ENCODE measurements around the gene ANKMY1. TPM values are rescaled to one million over a fixed set of nuclear protein-coding genes. Genes with fewer than 3 reads are reported as not detected.

Gene ANKMY1, protein sequence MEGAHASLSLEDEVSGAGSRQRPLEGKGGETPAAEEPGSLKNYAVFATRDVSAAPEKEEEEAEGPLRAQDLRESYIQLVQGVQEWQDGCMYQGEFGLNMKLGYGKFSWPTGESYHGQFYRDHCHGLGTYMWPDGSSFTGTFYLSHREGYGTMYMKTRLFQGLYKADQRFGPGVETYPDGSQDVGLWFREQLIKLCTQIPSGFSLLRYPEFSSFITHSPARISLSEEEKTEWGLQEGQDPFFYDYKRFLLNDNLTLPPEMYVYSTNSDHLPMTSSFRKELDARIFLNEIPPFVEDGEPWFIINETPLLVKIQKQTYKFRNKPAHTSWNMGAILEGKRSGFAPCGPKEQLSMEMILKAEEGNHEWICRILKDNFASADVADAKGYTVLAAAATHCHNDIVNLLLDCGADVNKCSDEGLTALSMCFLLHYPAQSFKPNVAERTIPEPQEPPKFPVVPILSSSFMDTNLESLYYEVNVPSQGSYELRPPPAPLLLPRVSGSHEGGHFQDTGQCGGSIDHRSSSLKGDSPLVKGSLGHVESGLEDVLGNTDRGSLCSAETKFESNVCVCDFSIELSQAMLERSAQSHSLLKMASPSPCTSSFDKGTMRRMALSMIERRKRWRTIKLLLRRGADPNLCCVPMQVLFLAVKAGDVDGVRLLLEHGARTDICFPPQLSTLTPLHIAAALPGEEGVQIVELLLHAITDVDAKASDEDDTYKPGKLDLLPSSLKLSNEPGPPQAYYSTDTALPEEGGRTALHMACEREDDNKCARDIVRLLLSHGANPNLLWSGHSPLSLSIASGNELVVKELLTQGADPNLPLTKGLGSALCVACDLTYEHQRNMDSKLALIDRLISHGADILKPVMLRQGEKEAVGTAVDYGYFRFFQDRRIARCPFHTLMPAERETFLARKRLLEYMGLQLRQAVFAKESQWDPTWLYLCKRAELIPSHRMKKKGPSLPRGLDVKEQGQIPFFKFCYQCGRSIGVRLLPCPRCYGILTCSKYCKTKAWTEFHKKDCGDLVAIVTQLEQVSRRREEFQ
- polyA plus RNA-seq, result 18.4 TPM

DNA sequence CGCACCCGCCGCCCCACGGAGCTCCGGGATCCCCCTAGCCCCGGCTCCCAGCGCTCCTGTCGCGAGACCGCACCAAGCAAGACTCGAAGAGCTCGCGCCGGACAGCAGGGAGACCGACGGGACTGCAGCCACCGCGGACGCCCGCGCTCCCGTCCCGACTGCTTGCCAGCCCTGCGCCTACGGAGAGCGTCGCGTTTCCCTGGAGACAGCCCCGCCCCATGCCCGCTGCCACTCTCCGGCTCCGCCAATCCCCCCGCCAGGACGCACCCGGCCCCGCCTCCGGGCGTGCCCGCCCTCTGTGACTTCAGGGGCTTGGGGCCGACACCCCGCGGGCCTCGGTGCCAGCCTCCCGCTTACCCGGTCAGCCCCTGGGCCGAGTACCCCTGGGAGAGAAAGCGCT is at the start of gene ANKMY1:
Gene ANKMY1, minus strand, starts transcription at position 181 of the 400 bp plus-strand sequence. CDS start 653 bp downstream, outside the sequence.
- no peaks in the 10 kb centered on the region for H3K9me3 Mint-ChIP-seq
- H3K4me1 Mint-ChIP-seq, result peaks cover 33 to 37% (median 36%) of the 10 kb centered on the region in 3 donors
- H3K36me3 Mint-ChIP-seq, result no peaks in the 10 kb centered on the region
- peak within 1 kb of the TSS; percentile 60 to 98 (median 82) for H3K4me3 Mint-ChIP-seq
- peak within 1 kb of the TSS in 2 of 3 donors; percentile 35 to 99 for H3K27ac Mint-ChIP-seq
- peaks cover 4% of the 10 kb centered on the region for H3K27me3 Mint-ChIP-seq

DNA sequence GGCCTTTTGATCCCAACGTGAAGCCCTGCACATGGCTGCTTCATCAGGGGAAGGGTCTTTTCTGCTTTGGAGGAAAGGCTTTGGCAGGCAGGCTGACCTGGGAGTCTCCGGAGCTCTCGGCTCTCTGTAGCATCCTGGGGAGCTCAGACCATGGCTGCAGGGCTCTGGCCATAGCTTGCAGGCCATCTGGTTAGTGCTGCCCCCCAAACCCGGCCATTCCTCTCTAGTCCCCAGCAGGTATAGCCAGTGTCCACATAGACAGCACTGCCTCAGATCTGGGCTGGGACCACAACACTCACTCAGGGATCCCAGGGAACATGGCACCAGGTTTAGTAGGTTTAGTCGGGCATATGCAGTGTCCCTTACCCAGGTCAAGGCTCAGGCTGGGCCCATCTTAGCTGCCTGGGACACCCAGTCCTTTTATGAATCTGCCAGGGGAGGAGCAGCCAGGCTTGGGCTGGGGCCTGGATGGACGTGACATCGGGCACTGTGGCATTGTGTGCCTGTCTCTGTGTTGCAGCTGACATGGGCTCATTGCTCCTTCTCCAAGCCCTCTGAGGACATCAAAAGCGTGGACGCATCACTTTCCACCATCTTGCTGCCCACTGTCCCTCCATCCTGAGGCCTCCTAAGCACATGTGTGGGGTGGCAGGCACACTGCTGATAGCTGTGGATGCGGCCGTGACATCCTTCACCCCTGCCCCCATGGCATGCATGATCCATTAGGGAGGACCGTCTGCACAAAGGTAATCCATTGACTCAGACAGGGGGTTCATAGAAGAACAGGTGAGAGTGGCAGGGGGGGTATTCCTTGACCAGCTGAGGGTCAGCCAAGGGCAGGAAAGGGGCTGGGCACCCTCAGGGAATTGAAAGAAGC is 48.3 kb upstream of the ANKMY1 start:
- Mint-ChIP-seq H3K9me3 (no peaks in the 10 kb centered on the region), H3K36me3 (peaks cover 1% of the 10 kb centered on the region), H3K4me3 (no peak overlapping the region), H3K27me3 (no peaks in the 10 kb centered on the region), H3K27ac (peak overlapping the region in 1 of 3 donors; percentile 69), H3K4me1 (no peaks in the 10 kb centered on the region)

DNA sequence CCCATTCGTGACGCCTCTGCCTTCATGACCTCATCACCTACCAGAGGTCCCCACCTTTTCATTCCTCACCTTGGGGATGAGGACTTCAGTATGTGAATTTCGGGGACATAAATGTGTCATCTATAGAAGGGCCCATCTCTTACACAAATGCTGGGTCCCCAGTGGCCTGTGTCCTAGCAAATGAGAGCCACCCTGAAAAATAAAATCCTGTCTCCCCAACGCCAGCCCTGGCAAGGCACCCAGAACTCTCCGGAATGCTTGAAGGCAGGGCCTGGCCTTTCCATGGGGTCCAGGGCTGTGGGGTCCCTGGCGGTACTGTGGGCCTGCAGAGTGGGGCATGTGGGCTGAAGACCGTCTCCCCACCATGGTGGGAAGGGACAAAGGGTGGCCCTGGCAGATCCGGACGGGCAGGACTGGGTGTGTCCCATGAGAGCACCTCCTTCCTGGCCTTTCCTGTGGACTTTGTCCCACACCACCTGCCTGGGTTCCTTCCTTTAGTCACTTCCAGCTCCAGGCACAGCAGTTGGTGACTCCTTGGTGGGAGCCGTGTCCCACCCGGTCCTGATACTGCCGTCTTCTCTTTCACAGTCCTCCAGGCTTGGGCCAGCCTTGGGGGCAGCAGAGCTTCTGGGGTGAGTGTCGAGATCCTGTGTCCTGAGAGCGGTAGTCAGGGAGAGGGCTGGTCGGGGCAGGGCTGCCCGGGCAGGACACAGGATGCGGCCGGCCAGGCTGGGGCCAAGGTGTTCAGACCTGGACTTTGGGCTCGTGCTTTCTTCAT is 47.3 kb upstream of the ANKMY1 start:
- Mint-ChIP-seq H3K27me3 (no peaks in the 10 kb centered on the region), H3K27ac (peak overlapping the region in 1 of 3 donors; percentile 69), H3K36me3 (peaks cover 1% of the 10 kb centered on the region), H3K4me1 (no peaks in the 10 kb centered on the region), H3K9me3 (no peaks in the 10 kb centered on the region), H3K4me3 (no peak overlapping the region)

DNA sequence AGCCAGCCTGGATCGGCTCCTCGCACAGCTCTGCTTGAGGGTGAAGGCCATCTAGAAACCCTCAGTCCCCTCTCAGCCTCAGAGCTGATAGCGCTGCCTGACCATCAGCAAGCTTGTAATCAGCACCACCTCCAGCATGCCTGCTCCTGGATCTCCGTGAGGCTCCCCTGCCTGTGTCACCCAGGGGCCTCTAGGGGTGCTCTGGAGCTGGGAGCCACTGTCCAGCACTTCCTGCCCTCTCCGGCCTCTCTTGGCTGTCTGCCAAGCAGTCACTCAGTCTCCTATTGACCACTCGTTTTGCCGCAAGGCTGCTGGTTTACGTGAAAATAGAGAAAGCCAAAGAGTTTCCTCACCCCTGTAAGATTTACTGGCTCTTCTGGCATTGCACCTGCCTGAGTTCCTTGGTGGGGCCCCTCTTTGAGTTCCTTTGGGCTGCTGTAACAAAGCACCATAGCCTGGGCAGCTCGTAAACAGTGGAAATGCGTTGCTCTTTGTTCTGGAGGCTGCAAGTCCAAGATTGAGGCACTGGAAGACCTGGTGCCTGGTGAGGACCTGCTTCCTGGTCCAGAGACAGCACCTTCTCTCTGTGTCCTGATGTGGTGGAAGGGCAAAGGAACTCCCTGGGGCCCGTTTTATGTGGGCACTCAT is 46.6 kb upstream of the ANKMY1 start:
- peak overlapping the region in 1 of 3 donors; percentile 53 for H3K27ac Mint-ChIP-seq
- peaks cover 1% of the 10 kb centered on the region for H3K36me3 Mint-ChIP-seq
- H3K4me3 Mint-ChIP-seq, result no peak overlapping the region
- no peaks in the 10 kb centered on the region for H3K4me1 Mint-ChIP-seq
- no peaks in the 10 kb centered on the region for H3K9me3 Mint-ChIP-seq
- no peaks in the 10 kb centered on the region for H3K27me3 Mint-ChIP-seq

DNA sequence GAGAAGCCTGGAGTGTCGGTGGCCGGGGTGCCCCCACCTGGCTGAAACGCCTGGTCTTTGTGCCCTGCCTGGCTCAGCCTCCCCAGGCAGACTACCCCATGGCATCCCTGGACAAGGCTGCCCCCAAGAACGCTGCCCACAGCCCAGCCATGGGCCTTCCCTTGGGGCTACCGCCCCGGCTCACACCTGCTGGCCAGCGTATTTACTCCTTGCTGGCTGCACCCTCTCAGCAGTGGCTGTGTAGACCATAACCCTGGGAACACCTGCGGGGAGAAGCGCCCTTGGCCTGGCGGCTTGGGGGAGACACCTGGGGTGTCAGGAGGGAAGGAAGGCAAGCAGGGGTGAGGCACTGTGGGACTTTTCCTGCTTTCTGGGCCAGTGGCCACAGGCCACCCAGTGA is 46.1 kb upstream of the ANKMY1 start:
- Mint-ChIP-seq H3K36me3 (peaks cover 1% of the 10 kb centered on the region), H3K4me1 (no peaks in the 10 kb centered on the region), H3K27me3 (no peaks in the 10 kb centered on the region), H3K27ac (no peak overlapping the region), H3K4me3 (no peak overlapping the region), H3K9me3 (no peaks in the 10 kb centered on the region)

DNA sequence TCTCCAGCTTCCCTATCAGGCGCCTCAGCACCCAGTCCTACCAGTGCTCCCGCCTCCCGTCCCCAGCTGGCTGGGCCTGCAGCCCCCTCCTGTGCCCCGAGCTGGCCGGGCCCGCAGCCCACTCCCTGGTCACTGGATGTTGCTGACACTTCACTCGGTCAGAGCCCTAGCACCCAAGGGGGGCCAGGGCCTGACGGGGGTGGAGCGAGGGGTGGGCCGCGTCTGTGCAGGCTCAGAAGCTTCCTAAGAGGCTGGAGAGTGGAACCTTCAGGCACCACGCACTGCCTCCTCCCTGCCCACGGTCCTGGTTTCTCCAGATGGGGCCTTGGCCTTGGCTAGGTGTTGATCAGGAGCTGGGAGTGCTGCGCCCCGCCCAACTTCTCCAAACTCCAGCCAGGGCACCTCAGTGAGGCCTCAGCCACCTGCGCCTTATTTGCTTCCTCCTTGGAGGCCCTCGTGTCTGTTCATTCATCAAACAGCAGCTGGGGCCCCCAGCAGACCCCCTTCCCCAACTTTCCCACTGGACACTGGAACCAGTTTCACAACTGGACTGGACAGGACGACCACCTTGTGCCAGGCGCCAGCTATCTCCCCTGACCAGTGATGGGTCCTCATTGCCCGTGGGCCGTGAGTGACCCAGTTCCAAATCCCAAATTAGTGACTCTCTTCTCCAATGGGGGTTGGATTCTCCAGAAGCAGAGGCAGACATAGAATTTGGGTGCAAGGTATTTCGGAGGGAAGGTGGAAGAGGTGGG is 45.5 kb upstream of the ANKMY1 start:
- Mint-ChIP-seq H3K4me3 (no peak overlapping the region), H3K27me3 (no peaks in the 10 kb centered on the region), H3K9me3 (no peaks in the 10 kb centered on the region), H3K4me1 (no peaks in the 10 kb centered on the region), H3K36me3 (peaks cover 1% of the 10 kb centered on the region), H3K27ac (no peak overlapping the region)

DNA sequence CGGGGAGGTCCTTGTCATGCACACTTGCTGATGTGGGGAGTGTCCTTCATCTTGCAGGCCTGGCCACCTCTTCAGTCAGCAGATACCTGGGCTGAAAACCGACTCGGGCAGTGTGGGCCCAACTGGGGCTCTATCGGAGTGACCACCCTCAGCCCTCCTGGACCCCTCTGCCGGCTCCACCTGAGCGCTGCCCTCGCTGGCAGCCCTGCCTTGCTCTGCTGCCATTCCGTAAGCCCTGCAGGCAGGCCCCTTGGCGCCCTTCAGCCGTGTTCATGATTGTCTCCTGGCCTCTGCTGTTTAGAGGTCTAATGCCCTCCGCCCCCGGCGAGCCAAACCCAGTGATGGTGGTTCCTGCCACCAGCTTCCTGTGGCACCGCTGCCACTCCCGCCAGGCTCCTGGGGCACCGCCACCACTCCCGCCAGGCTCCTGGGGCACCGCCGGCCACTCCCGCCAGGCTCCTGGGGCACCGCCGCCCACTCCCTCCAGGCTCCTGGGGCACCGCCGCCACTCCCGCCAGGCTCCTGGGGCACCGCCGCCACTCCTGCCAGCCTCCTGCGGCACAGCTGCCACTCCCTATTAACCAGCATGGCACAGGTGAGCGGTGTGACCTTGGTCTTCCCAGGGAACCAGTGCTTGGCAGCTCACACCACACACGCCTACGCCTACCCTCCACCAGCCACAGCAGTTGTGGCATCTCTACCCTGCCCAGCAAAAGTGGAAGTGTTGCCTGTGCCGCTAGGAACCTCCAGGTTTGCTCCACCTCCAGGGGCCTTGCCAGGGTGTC is 44.7 kb upstream of the ANKMY1 start:
- Mint-ChIP-seq H3K4me3 (no peak overlapping the region), H3K27ac (no peak overlapping the region), H3K4me1 (no peaks in the 10 kb centered on the region), H3K9me3 (no peaks in the 10 kb centered on the region), H3K27me3 (no peaks in the 10 kb centered on the region), H3K36me3 (peaks cover 1% of the 10 kb centered on the region)

DNA sequence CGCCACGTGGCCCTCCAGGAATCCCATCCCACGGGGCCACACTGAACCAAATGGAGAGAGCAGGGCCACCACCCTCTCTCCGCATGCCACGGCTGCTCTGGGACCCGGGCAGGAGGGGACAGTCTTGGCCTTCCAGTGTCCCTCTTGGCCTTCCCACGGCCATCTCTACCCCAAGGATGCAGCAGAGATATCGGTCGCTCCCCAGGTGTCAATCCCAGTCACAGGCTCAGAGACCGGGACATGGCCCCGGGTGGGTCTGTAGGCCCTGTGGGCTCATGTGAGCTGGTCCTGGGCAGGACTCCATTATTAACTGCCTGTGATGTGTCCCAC is 44.0 kb upstream of the ANKMY1 start:
- H3K27me3 Mint-ChIP-seq, result no peaks in the 10 kb centered on the region
- no peaks in the 10 kb centered on the region for H3K9me3 Mint-ChIP-seq
- H3K27ac Mint-ChIP-seq, result no peak overlapping the region
- H3K36me3 Mint-ChIP-seq, result peaks cover 1% of the 10 kb centered on the region
- H3K4me1 Mint-ChIP-seq, result no peaks in the 10 kb centered on the region
- no peak overlapping the region for H3K4me3 Mint-ChIP-seq

DNA sequence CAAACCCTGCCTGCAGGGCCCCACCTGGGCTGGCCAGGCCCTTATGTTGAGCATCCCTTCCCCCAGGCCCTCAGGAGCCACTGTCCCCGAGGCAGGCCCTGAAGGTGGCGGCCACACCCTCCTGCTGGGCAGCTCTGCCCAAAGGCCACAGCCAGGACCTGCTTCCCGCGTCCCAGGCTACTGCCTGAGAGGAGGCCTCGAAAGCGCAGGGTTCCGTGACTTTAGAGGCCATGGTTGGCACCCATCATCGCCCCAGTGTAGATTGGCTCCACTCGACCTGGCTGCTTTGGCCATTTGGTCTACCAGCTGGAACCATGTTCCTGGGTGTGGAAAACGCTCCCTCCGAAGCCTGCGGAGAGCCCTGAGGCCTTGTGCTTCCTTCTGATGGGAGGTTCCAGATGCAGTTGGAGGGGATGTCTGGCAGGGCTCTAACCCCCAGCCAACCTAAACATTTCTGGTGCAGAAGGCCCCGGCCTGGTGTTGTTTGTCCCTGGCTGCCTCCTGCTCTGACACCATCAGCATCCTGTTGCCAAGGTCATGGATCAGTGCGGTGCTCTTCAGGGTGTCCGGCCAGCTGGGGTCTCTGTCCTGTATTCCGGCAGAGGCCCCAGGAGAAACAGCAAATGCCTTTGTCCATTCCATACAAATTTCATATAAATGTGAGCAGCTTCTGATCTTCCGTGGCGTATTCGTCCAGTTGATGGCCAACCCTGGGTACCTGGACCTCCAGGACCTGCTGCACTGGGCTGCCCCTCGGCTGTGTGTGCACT is 43.5 kb upstream of the ANKMY1 start:
- H3K4me3 Mint-ChIP-seq, result no peak overlapping the region
- no peaks in the 10 kb centered on the region for H3K9me3 Mint-ChIP-seq
- no peak overlapping the region for H3K27ac Mint-ChIP-seq
- H3K36me3 Mint-ChIP-seq, result peaks cover 1% of the 10 kb centered on the region
- no peaks in the 10 kb centered on the region for H3K4me1 Mint-ChIP-seq
- no peaks in the 10 kb centered on the region for H3K27me3 Mint-ChIP-seq

DNA sequence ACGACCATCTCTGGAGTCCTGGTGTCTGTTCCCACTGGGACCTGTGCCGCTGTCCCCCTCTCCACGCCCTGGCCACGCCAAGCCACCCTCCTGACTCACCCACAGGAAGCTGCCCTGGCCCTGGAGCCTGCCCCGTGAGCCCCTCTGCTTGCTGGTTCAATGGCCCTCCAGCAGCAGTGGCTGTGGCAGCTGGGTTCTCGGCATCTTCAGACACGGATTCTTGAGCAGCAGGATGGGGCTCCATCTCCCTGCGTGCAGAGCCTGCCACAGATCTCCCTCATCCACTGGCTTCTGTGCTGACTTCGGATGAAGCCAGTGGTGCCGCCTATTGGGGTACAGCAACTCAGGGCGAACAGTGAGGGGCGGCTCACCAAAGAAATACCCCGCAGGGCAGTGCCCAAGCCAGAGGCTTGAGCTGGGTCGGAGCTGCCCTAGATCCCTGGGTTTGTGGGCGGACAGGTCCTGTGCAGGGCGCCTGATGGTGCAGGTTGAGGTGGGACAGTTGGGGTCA is 42.7 kb upstream of the ANKMY1 start:
- Mint-ChIP-seq H3K27me3 (no peaks in the 10 kb centered on the region), H3K27ac (no peak overlapping the region), H3K36me3 (peaks cover 1% of the 10 kb centered on the region), H3K9me3 (no peaks in the 10 kb centered on the region), H3K4me3 (no peak overlapping the region), H3K4me1 (no peaks in the 10 kb centered on the region)

DNA sequence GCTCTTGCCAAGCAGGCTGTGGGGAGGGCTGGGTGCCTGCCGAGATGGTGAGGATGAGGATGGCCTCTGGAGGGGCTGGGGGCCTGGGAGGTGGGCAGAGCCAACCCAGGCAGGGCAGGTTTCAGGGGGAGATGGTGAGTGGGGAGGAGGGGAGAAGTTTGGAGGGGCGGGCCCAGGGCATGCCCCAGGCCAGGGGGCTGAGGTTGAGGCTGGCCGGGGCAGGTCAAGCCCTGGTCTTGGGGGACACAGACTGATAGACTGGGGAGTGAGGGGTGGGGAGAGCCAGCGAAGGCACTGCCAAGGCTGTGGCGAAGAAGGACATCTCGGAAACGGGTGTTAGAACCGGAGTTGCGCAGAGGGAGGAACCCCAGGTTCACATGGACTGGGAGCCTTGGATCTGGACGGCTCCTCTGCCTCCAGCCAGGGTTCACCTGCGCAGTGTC is 41.4 kb upstream of the ANKMY1 start:
- no peaks in the 10 kb centered on the region for H3K9me3 Mint-ChIP-seq
- no peak overlapping the region for H3K27ac Mint-ChIP-seq
- H3K36me3 Mint-ChIP-seq, result peaks cover 1% of the 10 kb centered on the region
- H3K4me3 Mint-ChIP-seq, result peak overlapping the region in 1 of 4 donors; percentile 39
- no peaks in the 10 kb centered on the region for H3K27me3 Mint-ChIP-seq
- no peaks in the 10 kb centered on the region for H3K4me1 Mint-ChIP-seq
